NAMALWA (cell line): ENCODE measurements around the gene ITPR2.
"Not testable (repeated sequence)": the region's sequence is repeated elsewhere in the genome, so short reads cannot be mapped to it uniquely, and the experiment has no call there.

Experiments
- DNase-seq: peaks from one replicate; pipeline ENCODE4 v3.0.0-alpha.2; 2015; ENCODE audit warnings: low spot score

ITPR2 gene

GRCh38 chr12:26848156-26848825 is 15.3 kb upstream of the ITPR2 start:
- no peak for DNase-seq

GRCh38 chr12:26847431-26847830 is 14.4 kb upstream of the ITPR2 start:
- peak; percentile 51 for DNase-seq

GRCh38 chr12:26846416-26846815 is 13.4 kb upstream of the ITPR2 start:
- DNase-seq = peak; percentile 97

GRCh38 chr12:26845984-26846383 is 13.0 kb upstream of the ITPR2 start:
- DNase-seq = peak; percentile 87

GRCh38 chr12:26845057-26845666 is 12.2 kb upstream of the ITPR2 start:
- DNase-seq = peak; percentile 55

- no peak for DNase-seq
Observed at GRCh38 chr12:26843311-26843710, 10.3 kb upstream of the ITPR2 start.

GRCh38 chr12:26841085-26841484 is 8.1 kb upstream of the ITPR2 start:
- DNase-seq = no peak

GRCh38 chr12:26839512-26839911 is 6.5 kb upstream of the ITPR2 start:
- no peak for DNase-seq

GRCh38 chr12:26838888-26839416 is 6.0 kb upstream of the ITPR2 start:
- DNase-seq = no peak

- DNase-seq = no peak
Observed at GRCh38 chr12:26836201-26836600, 3.2 kb upstream of the ITPR2 start.

GRCh38 chr12:26834503-26835060 is 1.6 kb upstream of the ITPR2 start:
- DNase-seq = not testable (repeated sequence)

- DNase-seq = peak; percentile 94
Observed at GRCh38 chr12:26833743-26834490, 923 bp upstream of the ITPR2 start.

- peak; percentile 93 for DNase-seq
Observed at GRCh38 chr12:26831951-26832821, 808 bp downstream of the ITPR2 start.

GRCh38 chr12:26830783-26831551 is 2.0 kb downstream of the ITPR2 start:
- peak; percentile 73 for DNase-seq

GRCh38 chr12:26830363-26830762 is 2.6 kb downstream of the ITPR2 start:
- no peak for DNase-seq

GRCh38 chr12:26828280-26829073 is 4.5 kb downstream of the ITPR2 start:
- peak; percentile 46 for DNase-seq

GRCh38 chr12:26826437-26826836 is 6.6 kb downstream of the ITPR2 start:
- DNase-seq = no peak

- no peak for DNase-seq
Observed at GRCh38 chr12:26825459-26826016, 7.5 kb downstream of the ITPR2 start.

- DNase-seq = no peak
Observed at GRCh38 chr12:26823390-26823789, 9.6 kb downstream of the ITPR2 start.

GRCh38 chr12:26822026-26822425 is 11.0 kb downstream of the ITPR2 start:
- DNase-seq = no peak
